WTC11 (cell line): ENCODE results near the gene MCMBP.

Experiments
- ESRRA ChIP-seq: sonication (generic); formaldehyde crosslinking; IDR thresholded peaks from 2 replicates; pipeline ENCODE4 v1.8.1; 2022; ENCODE audit warnings: mild to moderate bottlenecking, missing genetic modification reagents, borderline replicate concordance
- ETV6 ChIP-seq: sonication (generic); formaldehyde crosslinking; IDR thresholded peaks from 2 replicates; pipeline ENCODE4 v1.8.1; 2022; ENCODE audit warnings: mild to moderate bottlenecking, missing genetic modification reagents
- MXD4 ChIP-seq: fragments of 250-450 bp; sonication (Bioruptor Pico); IDR thresholded peaks from 2 replicates; pipeline ENCODE4 v1.8.0; 2021; ENCODE audit warnings: mild to moderate bottlenecking, moderate library complexity, borderline replicate concordance
- OVOL2 ChIP-seq: fragments of 250-450 bp; sonication (Bioruptor Pico); IDR thresholded peaks from 2 replicates; pipeline ENCODE4 v1.9.0; 2021; ENCODE audit warnings: mild to moderate bottlenecking, borderline replicate concordance
- SMAD3 ChIP-seq: sonication (generic); formaldehyde crosslinking; IDR thresholded peaks from 2 replicates; pipeline ENCODE4 v1.8.0; 2022; ENCODE audit warnings: missing genetic modification reagents, mild to moderate bottlenecking, borderline replicate concordance
- SP1 ChIP-seq: sonication (generic); formaldehyde crosslinking; conservative IDR thresholded peaks from 2 replicates; pipeline ENCODE4 v1.8.1; 2022; ENCODE audit warnings: missing genetic modification reagents
- TCF7 ChIP-seq: sonication (generic); formaldehyde crosslinking; IDR thresholded peaks from 2 replicates; pipeline ENCODE4 v1.8.0; 2022; ENCODE audit warnings: mild to moderate bottlenecking, low read depth, missing genetic modification reagents, moderate library complexity
- TEAD1 ChIP-seq: sonication (generic); formaldehyde crosslinking; IDR thresholded peaks from 2 replicates; pipeline ENCODE4 v1.8.0; 2022; ENCODE audit warnings: mild to moderate bottlenecking, missing genetic modification reagents
- ZBTB43 ChIP-seq: sonication (generic); formaldehyde crosslinking; IDR thresholded peaks from 2 replicates; pipeline ENCODE4 v1.8.1; 2023; ENCODE audit warnings: mild to moderate bottlenecking, missing genetic modification reagents
- ZNF121 ChIP-seq: sonication (generic); formaldehyde crosslinking; IDR thresholded peaks from 2 replicates; pipeline ENCODE4 v1.8.0; 2023; ENCODE audit warnings: missing genetic modification reagents
- TF ChIP-seq, protein P1 (sequence below): fragments of 200-600 bp; IDR thresholded peaks from 2 replicates; pipeline ENCODE4 v1.8.0; 2022; ENCODE audit warnings: antibody characterized with exemption
- TF ChIP-seq, protein P2 (sequence below): sonication (generic); formaldehyde crosslinking; IDR thresholded peaks from 2 replicates; pipeline ENCODE4 v1.8.0; 2022; ENCODE audit warnings: mild to moderate bottlenecking, missing genetic modification reagents

DNA sequence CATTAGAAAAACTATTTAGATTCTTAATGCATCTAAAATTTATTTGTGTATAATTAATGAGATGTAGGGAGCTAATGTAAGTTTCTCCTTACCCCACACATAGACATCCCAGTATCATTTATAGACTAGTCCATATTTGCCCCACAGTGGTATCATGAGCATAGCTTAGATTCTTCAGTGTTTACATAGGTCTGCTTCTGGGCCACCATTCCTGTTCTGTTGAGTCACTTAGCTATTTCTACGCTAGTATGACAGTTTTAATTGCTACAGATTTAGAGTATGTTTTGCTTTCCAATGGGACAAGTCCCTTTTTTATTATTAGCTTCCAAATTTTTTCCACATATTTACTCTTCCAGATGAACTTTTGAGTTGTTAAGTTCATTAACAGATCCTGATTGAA, 69.4 kb downstream of the MCMBP start:
- no peak for TF ChIP-seq MXD4 (CRISPR knock-in tag)
- TF ChIP-seq, protein P1, sequence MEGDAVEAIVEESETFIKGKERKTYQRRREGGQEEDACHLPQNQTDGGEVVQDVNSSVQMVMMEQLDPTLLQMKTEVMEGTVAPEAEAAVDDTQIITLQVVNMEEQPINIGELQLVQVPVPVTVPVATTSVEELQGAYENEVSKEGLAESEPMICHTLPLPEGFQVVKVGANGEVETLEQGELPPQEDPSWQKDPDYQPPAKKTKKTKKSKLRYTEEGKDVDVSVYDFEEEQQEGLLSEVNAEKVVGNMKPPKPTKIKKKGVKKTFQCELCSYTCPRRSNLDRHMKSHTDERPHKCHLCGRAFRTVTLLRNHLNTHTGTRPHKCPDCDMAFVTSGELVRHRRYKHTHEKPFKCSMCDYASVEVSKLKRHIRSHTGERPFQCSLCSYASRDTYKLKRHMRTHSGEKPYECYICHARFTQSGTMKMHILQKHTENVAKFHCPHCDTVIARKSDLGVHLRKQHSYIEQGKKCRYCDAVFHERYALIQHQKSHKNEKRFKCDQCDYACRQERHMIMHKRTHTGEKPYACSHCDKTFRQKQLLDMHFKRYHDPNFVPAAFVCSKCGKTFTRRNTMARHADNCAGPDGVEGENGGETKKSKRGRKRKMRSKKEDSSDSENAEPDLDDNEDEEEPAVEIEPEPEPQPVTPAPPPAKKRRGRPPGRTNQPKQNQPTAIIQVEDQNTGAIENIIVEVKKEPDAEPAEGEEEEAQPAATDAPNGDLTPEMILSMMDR: no peak
- no peak for TF ChIP-seq ESRRA (CRISPR knock-in tag)
- no peak for TF ChIP-seq ZNF121 (CRISPR knock-in tag)
- no peak for TF ChIP-seq SP1 (CRISPR knock-in tag)
- no peak for TF ChIP-seq TEAD1 (CRISPR knock-in tag)
- TF ChIP-seq, protein P2, sequence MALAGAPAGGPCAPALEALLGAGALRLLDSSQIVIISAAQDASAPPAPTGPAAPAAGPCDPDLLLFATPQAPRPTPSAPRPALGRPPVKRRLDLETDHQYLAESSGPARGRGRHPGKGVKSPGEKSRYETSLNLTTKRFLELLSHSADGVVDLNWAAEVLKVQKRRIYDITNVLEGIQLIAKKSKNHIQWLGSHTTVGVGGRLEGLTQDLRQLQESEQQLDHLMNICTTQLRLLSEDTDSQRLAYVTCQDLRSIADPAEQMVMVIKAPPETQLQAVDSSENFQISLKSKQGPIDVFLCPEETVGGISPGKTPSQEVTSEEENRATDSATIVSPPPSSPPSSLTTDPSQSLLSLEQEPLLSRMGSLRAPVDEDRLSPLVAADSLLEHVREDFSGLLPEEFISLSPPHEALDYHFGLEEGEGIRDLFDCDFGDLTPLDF (CRISPR knock-in tag): no peak
- no peak for TF ChIP-seq SMAD3
- no peak for TF ChIP-seq TCF7 (CRISPR knock-in tag)
- TF ChIP-seq OVOL2: no peak
- TF ChIP-seq ZBTB43 (CRISPR knock-in tag): no peak
- no peak for TF ChIP-seq ETV6 (CRISPR knock-in tag)
